ENCODE measurements around the gene CCDC43. TPM values are rescaled to one million over a fixed set of nuclear protein-coding genes. Genes with fewer than 3 reads are reported as not detected.

CCDC43 gene
- total and polyA plus RNA-seq, 2 of the 13 experiments (the other 11 are each of a cell fraction or from before 2014, with no cell fraction given) = 17.5 to 94.8 TPM

DNA sequence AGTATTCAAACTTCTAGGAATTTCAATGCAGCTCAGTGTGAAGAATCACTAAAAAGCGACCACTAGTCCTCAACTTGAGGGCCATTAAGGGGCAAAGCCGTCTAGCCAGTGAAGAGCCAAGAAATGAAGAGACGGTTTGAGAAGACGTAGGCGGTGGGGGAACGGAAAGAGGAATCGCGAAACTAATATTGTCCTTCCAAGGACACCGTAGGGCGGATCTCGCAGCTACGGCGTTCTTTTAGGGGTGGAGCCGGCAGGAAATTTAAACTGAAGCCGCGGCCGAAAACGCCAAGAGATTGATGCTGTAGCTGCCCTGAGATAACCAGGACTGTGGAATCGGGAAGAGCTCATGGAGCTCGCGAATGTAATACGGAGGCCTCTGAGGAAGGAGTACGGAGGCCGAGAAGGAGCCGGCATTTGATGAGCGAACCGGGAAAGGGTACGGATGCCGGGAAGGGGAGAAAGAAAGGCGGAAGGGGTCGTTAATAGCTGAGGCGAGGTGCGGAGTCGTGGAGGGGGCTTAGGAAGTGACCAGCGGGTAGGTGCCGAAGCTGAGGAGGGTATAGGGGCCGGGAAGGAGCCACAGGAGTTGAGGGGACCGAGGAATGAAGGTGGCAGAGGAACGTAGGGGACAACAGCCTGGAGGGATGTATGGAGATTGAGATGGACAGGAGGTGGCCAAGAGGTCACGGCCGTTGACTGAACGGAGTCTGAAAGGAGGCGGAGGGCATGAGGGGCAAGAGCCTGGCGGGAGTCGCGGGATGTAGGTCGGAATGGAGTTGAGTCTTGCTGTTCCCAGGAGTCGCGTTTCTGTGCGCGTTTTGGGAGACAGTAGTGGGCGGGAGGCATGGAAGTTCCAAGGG is 19.1 kb upstream of the CCDC43 start, which contains the start of gene DBF4B (continued):
- TF ChIP-seq ATF1 (CRISPR knock-in tag; IDR thresholded peaks at IDR 0.05) = peak; percentile 88
- no peak for TF ChIP-seq ZNF292 (CRISPR knock-in tag; IDR thresholded peaks at IDR 0.05; ENCODE audit: borderline replicate concordance, low read depth)
- TF ChIP-seq, protein P1, sequence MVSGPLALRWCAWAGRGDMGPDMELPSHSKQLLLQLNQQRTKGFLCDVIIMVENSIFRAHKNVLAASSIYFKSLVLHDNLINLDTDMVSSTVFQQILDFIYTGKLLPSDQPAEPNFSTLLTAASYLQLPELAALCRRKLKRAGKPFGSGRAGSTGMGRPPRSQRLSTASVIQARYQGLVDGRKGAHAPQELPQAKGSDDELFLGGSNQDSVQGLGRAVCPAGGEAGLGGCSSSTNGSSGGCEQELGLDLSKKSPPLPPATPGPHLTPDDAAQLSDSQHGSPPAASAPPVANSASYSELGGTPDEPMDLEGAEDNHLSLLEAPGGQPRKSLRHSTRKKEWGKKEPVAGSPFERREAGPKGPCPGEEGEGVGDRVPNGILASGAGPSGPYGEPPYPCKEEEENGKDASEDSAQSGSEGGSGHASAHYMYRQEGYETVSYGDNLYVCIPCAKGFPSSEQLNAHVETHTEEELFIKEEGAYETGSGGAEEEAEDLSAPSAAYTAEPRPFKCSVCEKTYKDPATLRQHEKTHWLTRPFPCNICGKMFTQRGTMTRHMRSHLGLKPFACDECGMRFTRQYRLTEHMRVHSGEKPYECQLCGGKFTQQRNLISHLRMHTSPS (CRISPR knock-in tag; IDR thresholded peaks at IDR 0.05; ENCODE audit: low read depth) = no peak; the same call in 1 of the 2 replicates
- no peak for TF ChIP-seq MTA3 (CRISPR knock-in tag; IDR thresholded peaks at IDR 0.05)
- no peak for TF ChIP-seq AGO2 (optimal IDR thresholded peaks at IDR 0.05; ENCODE audit: low read depth, low read length)
- TF ChIP-seq, protein P2, sequence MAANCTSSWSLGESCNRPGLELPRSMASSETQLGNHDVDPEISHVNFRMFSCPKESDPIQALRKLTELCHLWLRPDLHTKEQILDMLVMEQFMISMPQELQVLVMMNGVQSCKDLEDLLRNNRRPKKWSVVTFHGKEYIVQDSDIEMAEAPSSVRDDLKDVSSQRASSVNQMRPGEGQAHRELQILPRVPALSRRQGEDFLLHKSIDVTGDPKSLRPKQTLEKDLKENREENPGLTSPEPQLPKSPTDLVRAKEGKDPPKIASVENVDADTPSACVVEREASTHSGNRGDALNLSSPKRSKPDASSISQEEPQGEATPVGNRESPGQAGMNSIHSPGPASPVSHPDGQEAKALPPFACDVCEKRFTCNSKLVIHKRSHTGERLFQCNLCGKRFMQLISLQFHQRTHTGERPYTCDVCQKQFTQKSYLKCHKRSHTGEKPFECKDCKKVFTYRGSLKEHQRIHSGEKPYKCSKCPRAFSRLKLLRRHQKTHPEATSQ (CRISPR knock-in tag; IDR thresholded peaks at IDR 0.05; ENCODE audit: borderline replicate concordance) = peak; percentile 33; the same call in 1 of the 2 replicates
- no peak for TF ChIP-seq SP1 (IDR thresholded peaks at IDR 0.05)
- peak; percentile 87 for TF ChIP-seq SP1 (CRISPR knock-in tag; IDR thresholded peaks at IDR 0.05)
- TF ChIP-seq ZNF83 (CRISPR knock-in tag; IDR thresholded peaks at IDR 0.05; ENCODE audit: borderline replicate concordance) = 0 out of 2 replicates have a peak, but pooled peaks have one; percentile 28
- TF ChIP-seq TOE1 (CRISPR knock-in tag; IDR thresholded peaks at IDR 0.05) = no peak; the same call in 1 of the 2 replicates
- no peak for TF ChIP-seq MTF1 (CRISPR knock-in tag; IDR thresholded peaks at IDR 0.05)
- TF ChIP-seq, protein P3, sequence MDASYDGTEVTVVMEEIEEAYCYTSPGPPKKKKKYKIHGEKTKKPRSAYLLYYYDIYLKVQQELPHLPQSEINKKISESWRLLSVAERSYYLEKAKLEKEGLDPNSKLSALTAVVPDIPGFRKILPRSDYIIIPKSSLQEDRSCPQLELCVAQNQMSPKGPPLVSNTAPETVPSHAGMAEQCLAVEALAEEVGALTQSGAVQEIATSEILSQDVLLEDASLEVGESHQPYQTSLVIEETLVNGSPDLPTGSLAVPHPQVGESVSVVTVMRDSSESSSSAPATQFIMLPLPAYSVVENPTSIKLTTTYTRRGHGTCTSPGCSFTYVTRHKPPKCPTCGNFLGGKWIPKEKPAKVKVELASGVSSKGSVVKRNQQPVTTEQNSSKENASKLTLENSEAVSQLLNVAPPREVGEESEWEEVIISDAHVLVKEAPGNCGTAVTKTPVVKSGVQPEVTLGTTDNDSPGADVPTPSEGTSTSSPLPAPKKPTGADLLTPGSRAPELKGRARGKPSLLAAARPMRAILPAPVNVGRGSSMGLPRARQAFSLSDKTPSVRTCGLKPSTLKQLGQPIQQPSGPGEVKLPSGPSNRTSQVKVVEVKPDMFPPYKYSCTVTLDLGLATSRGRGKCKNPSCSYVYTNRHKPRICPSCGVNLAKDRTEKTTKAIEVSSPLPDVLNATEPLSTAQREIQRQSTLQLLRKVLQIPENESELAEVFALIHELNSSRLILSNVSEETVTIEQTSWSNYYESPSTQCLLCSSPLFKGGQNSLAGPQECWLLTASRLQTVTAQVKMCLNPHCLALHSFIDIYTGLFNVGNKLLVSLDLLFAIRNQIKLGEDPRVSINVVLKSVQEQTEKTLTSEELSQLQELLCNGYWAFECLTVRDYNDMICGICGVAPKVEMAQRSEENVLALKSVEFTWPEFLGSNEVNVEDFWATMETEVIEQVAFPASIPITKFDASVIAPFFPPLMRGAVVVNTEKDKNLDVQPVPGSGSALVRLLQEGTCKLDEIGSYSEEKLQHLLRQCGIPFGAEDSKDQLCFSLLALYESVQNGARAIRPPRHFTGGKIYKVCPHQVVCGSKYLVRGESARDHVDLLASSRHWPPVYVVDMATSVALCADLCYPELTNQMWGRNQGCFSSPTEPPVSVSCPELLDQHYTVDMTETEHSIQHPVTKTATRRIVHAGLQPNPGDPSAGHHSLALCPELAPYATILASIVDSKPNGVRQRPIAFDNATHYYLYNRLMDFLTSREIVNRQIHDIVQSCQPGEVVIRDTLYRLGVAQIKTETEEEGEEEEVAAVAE (CRISPR knock-in tag; IDR thresholded peaks at IDR 0.05; ENCODE audit: borderline replicate concordance) = 0 out of 2 replicates have a peak, but pooled peaks have one; percentile 54
- peak in 1 of 2 experiments; percentile 24; a peak in 1 of 4 replicates for TF ChIP-seq EP300 (IDR thresholded peaks at IDR 0.05; ENCODE audit: low read depth in 2 of 2, low read length in 2 of 2)
- no peak; the same call in 1 of the 2 replicates for TF ChIP-seq EP300 (CRISPR knock-in tag; IDR thresholded peaks at IDR 0.05; ENCODE audit: borderline replicate concordance)
- TF ChIP-seq, protein P4, sequence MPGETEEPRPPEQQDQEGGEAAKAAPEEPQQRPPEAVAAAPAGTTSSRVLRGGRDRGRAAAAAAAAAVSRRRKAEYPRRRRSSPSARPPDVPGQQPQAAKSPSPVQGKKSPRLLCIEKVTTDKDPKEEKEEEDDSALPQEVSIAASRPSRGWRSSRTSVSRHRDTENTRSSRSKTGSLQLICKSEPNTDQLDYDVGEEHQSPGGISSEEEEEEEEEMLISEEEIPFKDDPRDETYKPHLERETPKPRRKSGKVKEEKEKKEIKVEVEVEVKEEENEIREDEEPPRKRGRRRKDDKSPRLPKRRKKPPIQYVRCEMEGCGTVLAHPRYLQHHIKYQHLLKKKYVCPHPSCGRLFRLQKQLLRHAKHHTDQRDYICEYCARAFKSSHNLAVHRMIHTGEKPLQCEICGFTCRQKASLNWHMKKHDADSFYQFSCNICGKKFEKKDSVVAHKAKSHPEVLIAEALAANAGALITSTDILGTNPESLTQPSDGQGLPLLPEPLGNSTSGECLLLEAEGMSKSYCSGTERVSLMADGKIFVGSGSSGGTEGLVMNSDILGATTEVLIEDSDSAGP (CRISPR knock-in tag; IDR thresholded peaks at IDR 0.05; ENCODE audit: borderline replicate concordance) = peak; percentile 82; the same call in 1 of the 2 replicates
- no peak for TF ChIP-seq ZNF329 (CRISPR knock-in tag; IDR thresholded peaks at IDR 0.05; ENCODE audit: low read depth)
- 0 out of 2 replicates have a peak, but pooled peaks have one; percentile 54 for TF ChIP-seq ZSCAN29 (CRISPR knock-in tag; conservative IDR thresholded peaks at IDR 0.05)
